Measurements from ENCODE around the gene SLC6A18.

SLC6A18 gene

GRCh38 chr5:1201327-1202025 lies 23.7 kb upstream of the SLC6A18 start, which contains the start of gene SLC6A19:
TSS of gene SLC6A19 (plus strand) at chr5:1201595. CDS start at chr5:1201651, 56 bp downstream.
- TF ChIP-seq ZNF548 (tag by site-specific recombination; IDR thresholded peaks at IDR 0.05) (no peak), ZFHX2 (tag by site-specific recombination; conservative IDR thresholded peaks at IDR 0.05) (peak; percentile 47), ZIC2 (tag by site-specific recombination; IDR thresholded peaks at IDR 0.05) (0 out of 2 replicates have a peak, but pooled peaks have one; percentile 21), EGR2 (tag by site-specific recombination; IDR thresholded peaks at IDR 0.05; ENCODE audit: low read depth) (peak; percentile 52; the same call in 1 of the 2 replicates)
- POLR2A ChIA-PET, result interaction anchor here (1.5 kb wide), 1 partner anchor 125 kb away, joined by 4 read pairs; no protein-coding TSS in a partner anchor
- Histone ChIP-seq H3K36me3 (ENCODE audit: control insufficient read depth in 2 of 2, insufficient read depth in 1 of 2, low read length in 2 of 2) (no peaks in the 10 kb centered on the region), H3K4me3 (ENCODE audit: low read depth, low read length) (no peak within 1 kb of the TSS), H3K27ac (ENCODE audit: extremely low read depth, low read depth, low read length) (no peak within 1 kb of the TSS), H3K9me3 (ENCODE audit: control insufficient read depth, insufficient read depth, low read depth, low read length) (no peaks in the 10 kb centered on the region), H3K4me1 (ENCODE audit: control insufficient read depth, insufficient read depth, low read length) (no peaks in the 10 kb centered on the region)
- CTCF ChIA-PET, result no interaction called here

- POLR2A ChIA-PET, result interaction anchor here (1.5 kb wide), 1 partner anchor 125 kb away, joined by 4 read pairs; no protein-coding TSS in a partner anchor
- H3K4me1 ChIP-seq (ENCODE audit: control insufficient read depth, insufficient read depth, low read length), result no peaks in the 10 kb centered on the region
- H3K9me3 ChIP-seq (ENCODE audit: control insufficient read depth, insufficient read depth, low read depth, low read length), result no peaks in the 10 kb centered on the region
- H3K27ac ChIP-seq (ENCODE audit: extremely low read depth, low read depth, low read length), result no peak overlapping the region
- H3K36me3 ChIP-seq (ENCODE audit: control insufficient read depth in 2 of 2, insufficient read depth in 1 of 2, low read length in 2 of 2), result no peaks in the 10 kb centered on the region
- no peak overlapping the region for H3K4me3 ChIP-seq (ENCODE audit: low read depth, low read length)
- CTCF ChIA-PET, result interaction anchor here (1.1 kb wide), 1 partner anchor 191 kb away, joined by 3 read pairs; no protein-coding TSS in a partner anchor
- TF ChIP-seq ZNF558 (tag by site-specific recombination; IDR thresholded peaks at IDR 0.05) (no peak), INSM2 (tag by site-specific recombination; IDR thresholded peaks at IDR 0.05) (no peak), ZNF426 (tag by site-specific recombination; IDR thresholded peaks at IDR 0.05) (no peak), ZNF19 (tag by site-specific recombination; IDR thresholded peaks at IDR 0.05; ENCODE audit: low read depth) (no peak)
Measured at GRCh38 chr5:1202026-1202797, 23.0 kb upstream of the SLC6A18 start.

- Histone ChIP-seq H3K4me1 (ENCODE audit: control insufficient read depth, insufficient read depth, low read length) (no peaks in the 10 kb centered on the region), H3K4me3 (ENCODE audit: low read depth, low read length) (no peak overlapping the region), H3K27ac (ENCODE audit: extremely low read depth, low read depth, low read length) (no peak overlapping the region), H3K9me3 (ENCODE audit: control insufficient read depth, insufficient read depth, low read depth, low read length) (no peaks in the 10 kb centered on the region), H3K36me3 (ENCODE audit: control insufficient read depth in 2 of 2, insufficient read depth in 1 of 2, low read length in 2 of 2) (no peaks in the 10 kb centered on the region)
- POLR2A ChIA-PET, result interaction anchor here (1.5 kb wide), 1 partner anchor 124 kb away, joined by 4 read pairs; no protein-coding TSS in a partner anchor
- CTCF ChIA-PET, result interaction anchor here (0.7 to 1.1 kb wide), 2 partner anchors 48 to 192 kb away, joined by 3 to 6 read pairs; no protein-coding TSS in a partner anchor
- TF ChIP-seq ZNF146 (tag by site-specific recombination; IDR thresholded peaks at IDR 0.05) (no peak), ZSCAN18 (tag by site-specific recombination; IDR thresholded peaks at IDR 0.05) (no peak), INSM2 (tag by site-specific recombination; IDR thresholded peaks at IDR 0.05) (no peak), ZNF639 (tag by site-specific recombination; IDR thresholded peaks at IDR 0.05) (no peak), FEZF1 (tag by site-specific recombination; IDR thresholded peaks at IDR 0.05) (no peak), ZNF239 (tag by site-specific recombination; IDR thresholded peaks at IDR 0.05) (no peak), ZBTB7A (tag by site-specific recombination; IDR thresholded peaks at IDR 0.05; ENCODE audit: low read depth) (no peak), GFI1B (tag by site-specific recombination; IDR thresholded peaks at IDR 0.05) (no peak), ZNF544 (tag by site-specific recombination; IDR thresholded peaks at IDR 0.05) (no peak), KLF1 (tag by site-specific recombination; IDR thresholded peaks at IDR 0.05) (no peak), ZIC2 (tag by site-specific recombination; IDR thresholded peaks at IDR 0.05) (no peak), ZNF157 (tag by site-specific recombination; IDR thresholded peaks at IDR 0.05) (no peak), ZNF394 (tag by site-specific recombination; IDR thresholded peaks at IDR 0.05; ENCODE audit: borderline replicate concordance) (no peak), ZNF223 (tag by site-specific recombination; IDR thresholded peaks at IDR 0.05) (no peak), ZNF302 (tag by site-specific recombination; IDR thresholded peaks at IDR 0.05; ENCODE audit: low read depth) (no peak), IKZF3 (tag by site-specific recombination; IDR thresholded peaks at IDR 0.05) (no peak), WT1 (tag by site-specific recombination; IDR thresholded peaks at IDR 0.05) (no peak), ZFHX2 (tag by site-specific recombination; conservative IDR thresholded peaks at IDR 0.05) (no peak)
Measured at GRCh38 chr5:1202798-1203185, 22.4 kb upstream of the SLC6A18 start.
